ENCODE data around the gene RNF215.
A peak's percentile ranks its signal among the peaks of the same experiment; 100 is the strongest.

The RNF215 gene

DNA sequence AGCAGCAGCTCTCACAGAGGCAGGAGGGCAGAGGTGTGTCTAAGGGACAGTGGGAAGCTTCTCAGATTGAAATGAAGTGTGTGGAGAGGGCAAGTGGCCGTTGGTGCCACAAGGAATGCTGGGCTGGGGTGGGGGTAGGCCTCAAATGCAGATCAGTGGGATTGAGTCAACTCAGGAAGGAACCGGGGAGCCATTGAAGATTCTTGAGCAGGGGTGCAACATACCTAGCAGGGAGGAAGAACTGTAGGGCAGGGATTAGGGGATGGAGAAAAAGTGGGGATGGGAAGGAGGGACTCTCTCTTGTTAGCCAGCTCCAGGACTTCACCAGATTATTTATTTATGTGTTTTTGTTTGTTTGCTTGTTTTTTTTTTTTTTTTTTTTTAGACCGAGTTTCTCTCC, 6.7 kb upstream of the RNF215 start:
- DNase-seq, result no peak

GRCh38 chr22:30393322-30393680, 6.1 kb upstream of the RNF215 start:
- DNase-seq, result no peak

- no peak for DNase-seq
Measured at GRCh38 chr22:30392661-30393321, 5.6 kb upstream of the RNF215 start.

DNA sequence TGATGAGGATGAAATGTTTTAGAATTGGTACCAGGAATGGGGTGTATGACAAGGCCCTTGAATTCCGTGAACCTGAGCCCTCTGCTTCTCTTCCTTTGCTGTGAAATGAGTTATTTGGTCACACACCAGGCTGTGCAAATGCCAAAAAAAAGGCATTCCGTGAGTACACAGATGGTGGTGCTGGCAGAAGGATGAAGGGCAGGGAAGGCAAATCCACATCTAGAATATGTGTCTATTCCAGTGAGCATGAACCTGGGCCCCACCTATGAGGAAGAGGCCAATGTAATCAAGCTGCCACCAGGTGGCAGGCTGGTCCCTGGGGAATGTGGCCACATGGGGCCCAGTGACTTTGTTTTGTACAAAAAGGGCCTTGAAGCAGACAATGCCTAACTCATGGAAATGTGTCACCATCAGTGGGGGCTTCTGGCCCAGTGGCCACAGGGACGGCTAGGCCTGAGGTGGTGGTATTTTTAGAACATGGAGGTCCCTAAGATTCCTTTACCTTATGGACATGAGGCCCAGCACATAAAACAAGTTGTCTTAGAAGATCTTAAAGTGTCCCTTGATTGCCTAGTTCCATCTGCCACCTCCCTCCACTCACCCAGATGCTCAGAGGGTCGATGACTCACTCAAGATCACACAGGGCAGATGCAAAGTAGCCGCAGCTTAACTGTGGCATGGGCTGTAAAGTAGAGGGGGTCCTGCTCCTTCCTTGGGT, 3.9 kb upstream of the RNF215 start:
- peak; percentile 84 for DNase-seq

DNA sequence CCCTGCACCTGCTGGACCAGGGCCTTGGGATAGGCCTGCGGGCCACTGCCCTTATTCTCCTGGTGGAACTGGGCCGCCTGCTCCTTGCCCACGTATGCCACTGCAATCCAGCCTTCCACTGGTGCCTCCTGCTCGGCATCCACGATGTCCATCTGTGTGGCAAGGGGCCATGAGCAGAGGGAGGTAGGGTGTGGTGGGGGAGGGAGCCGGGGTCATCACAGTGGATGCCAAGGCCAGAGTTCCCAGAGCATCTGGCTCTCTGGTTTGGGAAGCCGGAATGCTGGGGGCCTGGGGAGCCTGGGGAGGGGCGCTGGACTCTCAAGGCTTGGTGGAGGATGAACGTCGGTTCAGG, 627 bp downstream of the RNF215 start:
- no peak for DNase-seq

DNA sequence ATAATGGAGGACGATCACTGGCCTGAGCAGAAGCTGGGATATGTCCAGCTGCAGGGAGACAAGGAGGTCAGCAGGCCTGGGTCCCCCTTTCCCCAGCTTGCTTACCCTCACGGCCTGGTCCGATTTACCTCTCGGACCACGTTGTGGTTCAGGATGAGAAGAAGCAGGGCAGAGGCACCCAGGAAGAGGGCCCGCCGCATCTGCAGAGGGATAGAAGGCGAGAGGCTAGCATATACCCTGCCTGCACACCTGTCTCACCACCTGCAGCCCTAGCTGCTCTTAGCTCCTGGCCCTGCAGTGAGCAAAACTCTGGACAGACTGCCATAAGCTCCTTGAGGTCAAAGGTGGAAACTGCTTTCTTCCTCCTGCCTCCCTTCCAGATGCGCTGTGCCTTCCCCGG, 1.3 kb downstream of the RNF215 start:
- DNase-seq, result no peak

GRCh38 chr22:30383061-30383460, 4.2 kb downstream of the RNF215 start:
- no peak for DNase-seq

GRCh38 chr22:30382340-30382739, 4.9 kb downstream of the RNF215 start:
- DNase-seq, result no peak

DNA sequence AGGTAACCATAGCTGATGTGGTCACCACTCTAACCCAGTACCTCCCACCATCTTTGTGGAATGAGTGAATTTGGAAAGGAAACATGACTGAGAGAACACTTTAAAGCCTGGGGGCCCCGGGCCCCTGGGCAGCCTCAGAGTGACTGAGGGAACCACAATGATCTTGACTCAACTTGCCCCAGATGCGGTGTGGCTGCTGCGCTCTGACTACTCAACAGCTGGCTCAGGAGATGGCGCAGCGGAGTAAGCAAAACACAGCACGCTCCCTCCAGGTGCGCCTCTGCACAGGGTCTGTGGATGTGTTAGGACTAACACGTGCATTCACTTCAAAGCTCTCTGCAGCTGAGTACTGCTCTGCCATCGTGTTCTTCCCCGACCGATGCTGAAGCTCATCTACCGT, 5.9 kb downstream of the RNF215 start:
- no peak for DNase-seq

- DNase-seq, result no peak
Measured at GRCh38 chr22:30380011-30380410, 7.2 kb downstream of the RNF215 start.

DNA sequence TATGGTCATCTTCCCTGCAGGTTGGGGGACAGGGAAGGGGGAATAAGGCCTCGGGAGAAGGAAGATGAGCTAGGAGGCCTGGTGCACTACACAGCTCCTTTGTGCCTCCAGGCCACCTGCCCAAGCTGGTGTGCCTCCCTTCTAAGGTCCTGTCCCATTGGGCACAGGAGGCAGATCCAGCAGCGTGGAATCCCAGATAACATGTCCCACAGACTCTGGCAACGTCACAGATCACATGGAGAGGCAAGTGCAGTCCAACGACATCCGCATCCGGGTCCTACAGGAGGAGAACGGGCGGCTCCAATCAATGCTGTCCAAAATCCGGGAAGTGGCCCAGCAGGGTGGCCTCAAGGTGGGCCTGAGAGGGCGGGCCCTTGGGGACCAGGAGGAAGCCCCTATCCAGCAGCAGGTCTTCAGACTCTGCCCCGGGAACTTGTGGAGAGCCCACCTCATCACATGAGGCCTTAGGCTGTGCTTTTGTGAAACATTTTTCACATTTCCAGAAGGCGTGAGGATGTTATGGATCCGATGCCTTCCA, 11.8 kb downstream of the RNF215 start:
- DNase-seq, result no peak

DNA sequence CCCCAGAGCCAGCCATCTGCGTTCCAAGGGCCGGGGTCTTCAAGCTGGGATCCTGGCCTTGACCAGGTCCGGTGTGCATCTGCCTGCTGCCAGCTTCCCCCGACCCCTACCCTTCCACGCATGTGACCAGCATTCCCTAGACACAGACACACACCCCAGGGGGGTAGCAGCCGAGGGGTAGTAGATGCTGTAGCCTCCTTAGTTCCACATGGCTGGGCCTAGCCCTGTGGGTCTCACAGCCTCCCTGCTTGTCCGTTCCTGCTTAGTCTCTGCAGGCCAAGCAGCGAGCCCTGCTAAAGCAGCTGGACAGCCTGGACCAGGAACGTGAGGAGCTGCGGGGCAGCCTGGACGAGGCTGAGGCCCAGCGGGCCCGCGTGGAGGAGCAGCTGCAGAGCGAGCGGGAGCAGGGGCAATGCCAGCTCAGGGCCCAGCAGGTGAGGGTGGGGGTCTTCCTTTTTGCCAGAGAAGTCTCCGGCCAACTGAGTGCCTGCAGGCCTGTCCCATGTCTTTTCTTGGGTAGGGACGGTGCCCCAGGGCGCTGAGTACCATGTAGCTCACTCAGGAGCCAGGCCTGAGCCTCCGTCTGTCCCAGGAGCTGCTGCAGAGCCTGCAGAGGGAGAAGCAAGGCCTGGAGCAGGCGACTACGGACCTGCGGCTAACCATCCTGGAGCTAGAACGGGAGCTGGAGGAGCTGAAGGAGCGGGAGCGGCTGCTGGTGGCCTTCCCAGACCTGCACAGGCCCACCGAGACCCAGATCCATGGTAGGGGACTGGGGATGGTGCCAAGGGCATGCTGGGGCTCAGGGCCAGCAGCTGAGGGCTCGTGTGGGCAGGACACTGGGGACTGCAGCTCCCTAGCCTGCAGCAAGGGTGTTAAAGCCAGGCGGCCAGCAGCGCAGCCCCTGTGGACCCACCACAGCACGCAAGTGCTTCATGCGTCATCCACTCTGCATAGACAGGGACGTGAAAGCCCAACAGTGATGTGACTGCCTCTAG, 13.6 kb downstream of the RNF215 start:
- DNase-seq, result no peak

- DNase-seq, result no peak
Measured at GRCh38 chr22:30372915-30373314, 14.3 kb downstream of the RNF215 start.

DNA sequence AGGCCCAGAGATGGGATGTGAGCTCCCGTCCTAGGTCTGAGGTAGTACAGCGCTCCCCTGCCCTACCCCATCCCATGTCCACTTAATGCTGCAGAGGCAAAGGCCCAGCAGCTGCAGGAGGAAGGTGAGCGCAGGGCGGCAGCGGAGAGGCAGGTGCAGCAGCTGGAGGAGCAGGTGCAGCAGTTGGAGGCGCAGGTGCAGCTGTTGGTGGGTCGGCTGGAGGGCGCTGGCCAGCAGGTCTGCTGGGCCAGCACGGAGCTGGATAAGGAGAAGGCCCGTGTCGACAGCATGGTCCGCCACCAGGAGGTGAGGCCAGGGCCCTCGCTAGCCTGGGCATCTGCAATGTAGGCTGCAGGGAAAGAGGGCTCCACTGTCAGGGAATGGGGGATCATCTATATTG, 15.2 kb downstream of the RNF215 start:
- no peak for DNase-seq

GRCh38 chr22:30371321-30371720, 15.9 kb downstream of the RNF215 start:
- DNase-seq, result no peak

DNA sequence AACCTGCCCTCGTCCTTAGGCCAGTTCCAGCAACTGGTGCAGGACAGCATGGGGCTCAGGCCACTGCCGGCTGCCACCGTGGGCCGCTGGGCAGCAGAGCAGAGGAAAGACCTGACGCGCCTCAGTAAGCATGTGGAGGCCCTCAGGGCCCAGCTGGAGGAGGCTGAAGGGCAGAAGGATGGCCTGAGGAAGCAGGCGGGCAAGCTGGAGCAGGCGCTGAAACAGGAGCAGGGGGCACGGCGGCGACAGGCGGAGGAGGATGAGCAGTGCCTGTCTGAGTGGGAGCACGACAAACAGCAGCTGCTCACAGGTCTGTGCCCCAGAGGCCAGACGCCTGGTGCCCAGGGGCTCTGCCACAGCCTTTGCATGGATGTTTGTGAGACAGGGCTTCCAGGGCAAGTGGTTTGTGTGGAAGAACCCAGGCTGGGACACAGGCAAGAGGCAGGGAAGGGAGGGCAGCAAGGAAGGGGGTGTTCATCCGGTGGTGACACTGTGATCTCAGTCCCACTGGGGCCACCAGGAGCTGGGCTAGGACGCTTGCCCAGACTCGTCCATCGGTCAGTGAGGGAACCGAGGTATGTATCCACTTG, 16.5 kb downstream of the RNF215 start:
- DNase-seq, result no peak

GRCh38 chr22:30368420-30368819, 18.8 kb downstream of the RNF215 start:
- DNase-seq, result no peak

GRCh38 chr22:30365891-30366290, 21.3 kb downstream of the RNF215 start:
- DNase-seq, result no peak

GRCh38 chr22:30362651-30363281, 24.4 kb downstream of the RNF215 start:
- DNase-seq, result no peak

DNA sequence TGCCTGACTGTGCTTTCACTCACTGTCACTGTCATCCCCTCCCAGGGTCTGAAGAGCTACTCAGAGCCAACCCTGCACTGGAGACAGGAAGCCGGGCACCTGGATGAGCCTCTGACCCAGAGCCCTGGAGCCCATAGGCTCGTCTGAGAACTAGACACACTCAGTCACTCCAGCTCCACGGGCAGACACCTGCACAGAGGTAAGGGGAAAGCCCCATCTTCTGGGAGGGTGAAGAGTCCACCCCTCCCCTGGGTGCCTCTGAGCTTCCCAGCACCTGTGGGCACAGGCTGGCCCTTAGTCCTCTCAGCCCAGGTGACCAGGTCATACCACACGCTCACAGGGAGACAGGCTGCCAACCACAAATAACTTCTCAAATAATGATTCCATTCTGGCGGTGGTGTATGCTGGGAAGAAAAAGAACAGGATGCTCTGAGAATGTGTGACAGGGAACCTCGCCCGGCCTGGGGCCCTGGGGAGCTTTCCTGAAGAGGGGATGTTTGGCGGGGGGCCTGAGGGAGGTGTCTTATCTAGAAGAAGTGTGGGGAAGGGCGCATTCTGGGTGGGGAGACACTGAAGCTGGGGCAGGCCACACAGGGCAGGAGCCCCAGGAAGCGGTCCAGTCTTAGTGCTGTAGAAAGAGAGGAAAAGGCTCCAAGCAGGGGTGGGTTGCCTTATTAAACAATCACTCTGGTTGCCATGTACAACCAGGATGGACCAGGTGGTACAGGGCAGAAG, 25.1 kb downstream of the RNF215 start:
- DNase-seq, result no peak

- no peak for DNase-seq
Measured at GRCh38 chr22:30358541-30358940, 28.7 kb downstream of the RNF215 start.

All from CD4-positive, alpha-beta T cell treated with Interleukin-21 for 1 hour (primary cell).